Measurements from ENCODE around the gene ADRA2C.

ADRA2C gene

GRCh38 chr4:3797831-3798790 lies 31.9 kb downstream of the ADRA2C start:
- DNase-seq (ENCODE audit: low spot score), result no peak

GRCh38 chr4:3799496-3799895 lies 33.3 kb downstream of the ADRA2C start:
- no peak for DNase-seq (ENCODE audit: low spot score)

GRCh38 chr4:3800351-3800750 lies 34.2 kb downstream of the ADRA2C start:
- DNase-seq (ENCODE audit: low spot score), result no peak

GRCh38 chr4:3801521-3801920 lies 35.3 kb downstream of the ADRA2C start:
- DNase-seq (ENCODE audit: low spot score), result no peak

- no peak for DNase-seq (ENCODE audit: low spot score)
These were observed 35.9 kb downstream of the ADRA2C start for GRCh38 chr4:3801931-3802550.

GRCh38 chr4:3802571-3803474 lies 36.6 kb downstream of the ADRA2C start:
- no peak for DNase-seq (ENCODE audit: low spot score)

- no peak for DNase-seq (ENCODE audit: low spot score)
These were observed 37.3 kb downstream of the ADRA2C start for GRCh38 chr4:3803475-3803847.

GRCh38 chr4:3803946-3804345 lies 37.8 kb downstream of the ADRA2C start:
- no peak for DNase-seq (ENCODE audit: low spot score)

GRCh38 chr4:3805026-3805425 lies 38.8 kb downstream of the ADRA2C start:
- DNase-seq (ENCODE audit: low spot score), result no peak

GRCh38 chr4:3805731-3806130 lies 39.5 kb downstream of the ADRA2C start:
- DNase-seq (ENCODE audit: low spot score), result no peak

- DNase-seq (ENCODE audit: low spot score), result no peak
These were observed 41.1 kb downstream of the ADRA2C start for GRCh38 chr4:3807311-3807710.

GRCh38 chr4:3807822-3808496 lies 41.8 kb downstream of the ADRA2C start:
- DNase-seq (ENCODE audit: low spot score), result no peak

GRCh38 chr4:3808597-3808996 lies 42.4 kb downstream of the ADRA2C start:
- no peak for DNase-seq (ENCODE audit: low spot score)

- DNase-seq (ENCODE audit: low spot score), result no peak
These were observed 42.8 kb downstream of the ADRA2C start for GRCh38 chr4:3809028-3809427.

GRCh38 chr4:3809451-3810110 lies 43.4 kb downstream of the ADRA2C start:
- no peak for DNase-seq (ENCODE audit: low spot score)

- DNase-seq (ENCODE audit: low spot score), result no peak
These were observed 44.0 kb downstream of the ADRA2C start for GRCh38 chr4:3810111-3810680.

- no peak for DNase-seq (ENCODE audit: low spot score)
These were observed 44.8 kb downstream of the ADRA2C start for GRCh38 chr4:3810796-3811485.

- no peak for DNase-seq (ENCODE audit: low spot score)
These were observed 45.4 kb downstream of the ADRA2C start for GRCh38 chr4:3811621-3812020.

- no peak for DNase-seq (ENCODE audit: low spot score)
These were observed 46.2 kb downstream of the ADRA2C start for GRCh38 chr4:3812211-3812934.

Data from Ammon's horn (tissue), 1 donor.